Neural progenitor cell (in vitro differentiated cells): ENCODE data around the gene SREBF1. TPM values are rescaled to one million over a fixed set of nuclear protein-coding genes. Genes with fewer than 3 reads are reported as not detected.

ENCODE experiments used
- DNase-seq: peaks from one replicate; pipeline ENCODE4 v3.0.0-alpha.2; 2016; ENCODE audit warnings: low spot score
- H2AFZ ChIP-seq: fragments of 200-600 bp; sonication (generic); replicated peaks from 2 replicates; pipeline ENCODE4 v1.6.1; 2016; ENCODE audit warnings: antibody characterized with exemption
- H3F3A ChIP-seq: fragments of 200-600 bp; sonication (generic); 2 replicates; pipeline ENCODE4 v1.6.1; 2016; ENCODE audit warnings: antibody characterized with exemption, low read depth
- H3K27ac ChIP-seq: fragments of 200-600 bp; sonication (generic); 2 replicates; pipeline ENCODE4 v1.5.1; 2016; ENCODE audit warnings: mild to moderate bottlenecking
- H3K27me3 ChIP-seq: fragments of 200-600 bp; sonication (generic); 2 replicates; pipeline ENCODE4 v1.6.1; 2016; ENCODE audit warnings: mild to moderate bottlenecking, moderate library complexity
- H3K36me3 ChIP-seq: fragments of 200-600 bp; sonication (generic); 2 replicates; pipeline ENCODE4 v1.5.1; 2016
- H3K4me1 ChIP-seq: fragments of 200-600 bp; sonication (generic); 2 replicates; pipeline ENCODE4 v1.6.1; 2016; ENCODE audit warnings: mixed run types
- H3K4me2 ChIP-seq: fragments of 200-600 bp; sonication (generic); 2 replicates; pipeline ENCODE4 v1.6.1; 2016
- H3K4me3 ChIP-seq: fragments of 200-600 bp; sonication (generic); 2 replicates; pipeline ENCODE4 v1.5.1; 2016
- H3K79me2 ChIP-seq: fragments of 200-600 bp; sonication (generic); 2 replicates; pipeline ENCODE4 v1.6.1; 2016; ENCODE audit warnings: low read depth
- H3K9ac ChIP-seq: fragments of 200-600 bp; sonication (generic); 2 replicates; pipeline ENCODE4 v1.6.1; 2016
- H3K9me3 ChIP-seq: fragments of 200-600 bp; sonication (generic); 2 replicates; pipeline ENCODE4 v1.5.1; 2016; ENCODE audit warnings: low read depth
- H4K20me1 ChIP-seq: fragments of 200-600 bp; sonication (generic); 2 replicates; pipeline ENCODE4 v1.6.1; 2016; ENCODE audit warnings: low read depth
- H3K27ac Mint-ChIP-seq: 3 replicates; pipeline ENCODE4 v1.8.0; 2021; ENCODE audit warnings: mixed read lengths
- H3K27me3 Mint-ChIP-seq: 2 replicates; pipeline ENCODE4 v1.8.0; 2022; ENCODE audit warnings: low read depth, mild to moderate bottlenecking, inconsistent platforms, moderate library complexity, mixed read lengths; ENCODE audit not compliant: insufficient read depth
- H3K36me3 Mint-ChIP-seq: 3 replicates; pipeline ENCODE4 v1.8.0; 2021; ENCODE audit warnings: mixed read lengths
- H3K4me1 Mint-ChIP-seq: 3 replicates; pipeline ENCODE4 v1.8.0; 2021; ENCODE audit warnings: mixed read lengths
- H3K4me3 Mint-ChIP-seq: 3 replicates; pipeline ENCODE4 v1.8.0; 2021; ENCODE audit warnings: mild to moderate bottlenecking, moderate library complexity, mixed read lengths
- H3K9me3 Mint-ChIP-seq: 3 replicates; pipeline ENCODE4 v1.8.0; 2020; ENCODE audit warnings: mixed read lengths
- EZH2 ChIP-seq: fragments of 200-600 bp; sonication (generic); IDR thresholded peaks from 2 replicates; pipeline ENCODE4 v1.6.1; 2017; ENCODE audit warnings: antibody characterized with exemption, mild to moderate bottlenecking, moderate library complexity
- EZH2phosphoT487 ChIP-seq: fragments of 200-600 bp; sonication (generic); IDR thresholded peaks from 2 replicates; pipeline ENCODE4 v1.6.1; 2017; ENCODE audit warnings: antibody characterized with exemption
- total RNA-seq: library from RNA; depleted of rRNA; stranded (reverse); fragments of >200 nt; gene quantifications from 2 replicates; pipeline ENCODE4 v1.2.3, GENCODE V29; 2015; ENCODE audit warnings: low replicate concordance
- TF ChIP-seq, protein P1 (sequence below): fragments of 200-600 bp; sonication (generic); IDR thresholded peaks from 2 replicates; pipeline ENCODE4 v1.5.1; 2017; ENCODE audit warnings: antibody characterized with exemption, mild to moderate bottlenecking

The SREBF1 gene
- total RNA-seq, 1 donor from 2014 or later = 12.7 TPM

GRCh38 chr17:17780922-17781590 lies 55.7 kb downstream of the SREBF1 start:
- peaks cover 14% of the 10 kb centered on the region for H3K79me2 ChIP-seq
- Mint-ChIP-seq H3K27ac (peak overlapping the region; percentile 86), H3K36me3 (no peaks in the 10 kb centered on the region), H3K9me3 (no peaks in the 10 kb centered on the region), H3K4me1 (peaks cover 59% of the 10 kb centered on the region), H3K4me3 (peak overlapping the region; percentile 83), H3K27me3 (peaks cover 4% of the 10 kb centered on the region)
- H3K4me1 ChIP-seq = peaks cover 54% of the 10 kb centered on the region
- no peak overlapping the region for H2AFZ ChIP-seq
- peak overlapping the region; percentile 98 for H3K4me2 ChIP-seq
- H4K20me1 ChIP-seq = peaks cover 95% of the 10 kb centered on the region
- H3K27me3 ChIP-seq = peaks cover 19% of the 10 kb centered on the region
- no peak overlapping the region for H3K27ac ChIP-seq
- no peaks in the 10 kb centered on the region for H3K9me3 ChIP-seq
- H3K9ac ChIP-seq = no peak overlapping the region
- H3F3A ChIP-seq = peaks cover 73% of the 10 kb centered on the region
- peak; percentile 88 for DNase-seq
- H3K4me3 ChIP-seq = peak overlapping the region; percentile 68
- no peaks in the 10 kb centered on the region for H3K36me3 ChIP-seq
- TF ChIP-seq EZH2phosphoT487 = no peak
- no peak for TF ChIP-seq EZH2
- TF ChIP-seq, protein P1, sequence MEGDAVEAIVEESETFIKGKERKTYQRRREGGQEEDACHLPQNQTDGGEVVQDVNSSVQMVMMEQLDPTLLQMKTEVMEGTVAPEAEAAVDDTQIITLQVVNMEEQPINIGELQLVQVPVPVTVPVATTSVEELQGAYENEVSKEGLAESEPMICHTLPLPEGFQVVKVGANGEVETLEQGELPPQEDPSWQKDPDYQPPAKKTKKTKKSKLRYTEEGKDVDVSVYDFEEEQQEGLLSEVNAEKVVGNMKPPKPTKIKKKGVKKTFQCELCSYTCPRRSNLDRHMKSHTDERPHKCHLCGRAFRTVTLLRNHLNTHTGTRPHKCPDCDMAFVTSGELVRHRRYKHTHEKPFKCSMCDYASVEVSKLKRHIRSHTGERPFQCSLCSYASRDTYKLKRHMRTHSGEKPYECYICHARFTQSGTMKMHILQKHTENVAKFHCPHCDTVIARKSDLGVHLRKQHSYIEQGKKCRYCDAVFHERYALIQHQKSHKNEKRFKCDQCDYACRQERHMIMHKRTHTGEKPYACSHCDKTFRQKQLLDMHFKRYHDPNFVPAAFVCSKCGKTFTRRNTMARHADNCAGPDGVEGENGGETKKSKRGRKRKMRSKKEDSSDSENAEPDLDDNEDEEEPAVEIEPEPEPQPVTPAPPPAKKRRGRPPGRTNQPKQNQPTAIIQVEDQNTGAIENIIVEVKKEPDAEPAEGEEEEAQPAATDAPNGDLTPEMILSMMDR = peak; percentile 54

DNA sequence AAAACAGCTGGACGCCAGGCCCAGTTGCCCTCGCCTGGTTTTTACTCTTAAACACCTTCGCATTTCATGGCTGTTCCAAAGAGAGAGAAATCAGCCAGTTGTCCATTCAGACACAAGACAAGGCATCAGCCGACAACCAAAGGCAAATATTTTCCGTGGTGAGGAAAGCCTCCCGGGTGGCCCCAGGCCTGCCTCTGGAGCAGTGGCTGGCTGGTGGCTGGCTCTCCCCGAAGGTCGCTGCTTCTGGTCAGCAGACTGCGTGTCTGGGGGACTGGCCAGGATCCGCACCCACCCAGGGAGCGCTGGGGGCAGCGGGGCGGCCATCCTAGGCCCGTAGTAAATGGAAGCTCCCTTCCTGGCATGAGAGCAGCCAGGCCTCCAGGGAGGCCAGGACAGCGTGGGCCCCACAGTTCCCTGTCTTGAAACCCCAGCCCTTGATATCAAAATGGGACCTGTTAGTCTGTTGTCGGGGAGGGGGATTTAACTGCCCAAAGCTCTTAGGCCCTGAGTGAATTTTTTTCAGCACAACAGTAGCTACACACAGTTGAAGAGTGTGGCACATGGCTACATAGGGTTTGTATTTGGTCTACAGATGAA lies 57.7 kb downstream of the SREBF1 start:
- Histone ChIP-seq H3K36me3 (no peaks in the 10 kb centered on the region), H4K20me1 (peaks cover 94% of the 10 kb centered on the region), H3K9ac (no peak overlapping the region), H3K27me3 (peaks cover 14% of the 10 kb centered on the region), H3K9me3 (no peaks in the 10 kb centered on the region), H3K4me3 (no peak overlapping the region), H3K27ac (no peak overlapping the region), H3K4me2 (no peak overlapping the region), H3F3A (peaks cover 56% of the 10 kb centered on the region), H3K79me2 (no peaks in the 10 kb centered on the region), H3K4me1 (peaks cover 35% of the 10 kb centered on the region), H2AFZ (no peak overlapping the region)
- TF ChIP-seq EZH2phosphoT487 = no peak
- TF ChIP-seq, protein P1 = no peak
- TF ChIP-seq EZH2 = no peak
- no peak for DNase-seq
- peaks cover 4% of the 10 kb centered on the region for H3K27me3 Mint-ChIP-seq
- H3K4me3 Mint-ChIP-seq = no peak overlapping the region
- no peaks in the 10 kb centered on the region for H3K9me3 Mint-ChIP-seq
- H3K4me1 Mint-ChIP-seq = peaks cover 51% of the 10 kb centered on the region
- H3K27ac Mint-ChIP-seq = no peak overlapping the region
- H3K36me3 Mint-ChIP-seq = no peaks in the 10 kb centered on the region

- no peaks in the 10 kb centered on the region for H3K36me3 ChIP-seq
- Mint-ChIP-seq H3K36me3 (no peaks in the 10 kb centered on the region), H3K9me3 (no peaks in the 10 kb centered on the region), H3K27me3 (peaks cover 4% of the 10 kb centered on the region), H3K27ac (no peak overlapping the region), H3K4me1 (peaks cover 52% of the 10 kb centered on the region), H3K4me3 (no peak overlapping the region)
- no peaks in the 10 kb centered on the region for H3K79me2 ChIP-seq
- DNase-seq = no peak
- peaks cover 14% of the 10 kb centered on the region for H3K27me3 ChIP-seq
- peaks cover 94% of the 10 kb centered on the region for H4K20me1 ChIP-seq
- peaks cover 50% of the 10 kb centered on the region for H3F3A ChIP-seq
- TF ChIP-seq, protein P1 = no peak
- TF ChIP-seq EZH2phosphoT487 (no peak), EZH2 (no peak)
- H3K27ac ChIP-seq = no peak overlapping the region
- H3K9ac ChIP-seq = no peak overlapping the region
- no peak overlapping the region for H3K4me2 ChIP-seq
- no peak overlapping the region for H2AFZ ChIP-seq
- peaks cover 31% of the 10 kb centered on the region for H3K4me1 ChIP-seq
- no peaks in the 10 kb centered on the region for H3K9me3 ChIP-seq
- no peak overlapping the region for H3K4me3 ChIP-seq
Measured at GRCh38 chr17:17778308-17779014, 58.3 kb downstream of the SREBF1 start.
